Umbilical cord (tissue), 2 donors: Measurements from ENCODE around the gene KIAA1328. TPM values are rescaled to one million over a fixed set of nuclear protein-coding genes. Genes with fewer than 3 reads are reported as not detected.
"Not testable (repeated sequence)": the region's sequence is repeated elsewhere in the genome, so short reads cannot be mapped to it uniquely, and the experiment has no call there.

ENCODE experiments used
- DNase-seq: peaks from one replicate; pipeline ENCODE4 v3.0.0-alpha.2; 2015; ENCODE audit warnings: low spot score
- total RNA-seq: library from RNA; depleted of rRNA; stranded (reverse); fragments of >200 nt; gene quantifications from one replicate; pipeline ENCODE4 v1.2.3, GENCODE V29; 2014; ENCODE audit warnings: low replicate concordance; ENCODE audit not compliant: insufficient read depth

Gene KIAA1328
- total RNA-seq, 1 donor from 2014 or later, result 33.9 TPM

DNA sequence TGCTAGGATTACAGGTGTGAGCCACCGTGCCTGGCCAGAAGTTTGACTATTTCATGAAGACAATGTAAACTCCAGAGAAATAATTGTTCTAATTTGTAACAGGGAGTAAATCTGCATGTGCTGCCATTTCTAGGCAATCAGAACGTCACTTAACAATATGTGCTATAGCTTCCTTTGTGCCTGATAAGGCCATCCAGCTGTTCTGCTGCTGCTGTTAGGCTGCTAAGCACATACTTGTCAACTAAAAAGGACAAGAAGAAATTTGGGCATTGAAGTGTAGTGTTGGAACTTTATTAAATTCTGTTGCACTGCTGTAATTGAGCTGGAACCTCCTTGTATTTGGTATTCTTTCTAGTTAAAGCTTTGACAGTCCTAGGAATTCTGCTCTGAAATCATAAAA lies 57.1 kb downstream of the KIAA1328 start:
- DNase-seq, result no peak

DNA sequence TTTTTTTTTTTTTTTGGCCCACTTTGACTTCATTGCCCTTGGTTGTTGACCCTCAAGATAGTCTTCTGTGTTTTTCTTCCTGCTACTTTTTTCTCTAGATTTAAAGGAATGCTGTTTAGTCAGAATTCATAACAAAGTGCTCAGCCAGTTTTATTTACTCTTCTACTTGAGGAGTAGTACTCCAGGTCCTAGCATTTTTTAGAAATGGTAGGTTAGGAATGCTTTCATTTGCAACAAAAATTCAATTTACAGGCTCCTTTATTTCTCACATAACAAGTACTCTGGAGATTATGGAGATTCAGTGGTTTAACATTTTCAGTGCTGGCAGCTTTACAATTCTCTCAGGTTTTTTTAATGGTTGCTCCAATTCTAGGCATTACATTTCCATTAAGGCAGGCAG lies 58.2 kb downstream of the KIAA1328 start:
- no peak for DNase-seq

DNA sequence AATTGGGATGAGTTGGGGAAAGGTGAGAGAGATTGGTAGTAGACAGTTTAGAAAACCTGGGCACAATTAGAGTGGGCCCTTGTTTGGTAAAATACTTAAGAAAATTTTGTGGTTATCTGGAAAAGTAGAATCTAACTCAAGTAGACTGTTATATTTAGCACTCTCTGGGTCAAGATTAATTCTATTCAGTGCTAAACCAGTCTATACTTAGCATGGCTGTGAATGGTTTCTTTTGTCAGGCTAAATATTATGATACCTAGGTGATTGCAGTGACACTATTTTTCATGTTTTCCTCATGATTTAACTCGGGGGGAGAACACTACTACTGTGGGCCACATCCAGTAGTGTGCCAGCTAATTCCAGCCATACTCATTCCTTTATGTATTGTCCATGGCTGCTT lies 58.9 kb downstream of the KIAA1328 start:
- DNase-seq, result no peak

DNA sequence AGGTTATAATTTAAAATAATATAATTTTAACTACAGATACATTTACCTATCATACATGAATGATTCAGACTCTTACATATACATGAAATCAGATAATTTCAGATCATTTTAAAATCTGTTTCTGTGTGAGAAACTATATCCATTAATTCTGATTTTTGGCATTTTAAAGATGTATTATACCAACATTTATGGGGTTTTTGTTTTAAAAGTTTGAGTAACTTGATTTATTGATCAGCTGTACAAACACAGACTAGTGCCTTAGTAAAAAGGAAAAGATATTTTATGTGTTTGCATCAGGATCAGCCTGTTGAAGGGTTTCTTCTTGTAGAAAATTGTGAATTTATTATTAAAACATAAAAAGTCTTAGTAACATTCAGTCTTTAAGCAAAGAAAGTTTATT lies 59.9 kb downstream of the KIAA1328 start:
- DNase-seq, result no peak

DNA sequence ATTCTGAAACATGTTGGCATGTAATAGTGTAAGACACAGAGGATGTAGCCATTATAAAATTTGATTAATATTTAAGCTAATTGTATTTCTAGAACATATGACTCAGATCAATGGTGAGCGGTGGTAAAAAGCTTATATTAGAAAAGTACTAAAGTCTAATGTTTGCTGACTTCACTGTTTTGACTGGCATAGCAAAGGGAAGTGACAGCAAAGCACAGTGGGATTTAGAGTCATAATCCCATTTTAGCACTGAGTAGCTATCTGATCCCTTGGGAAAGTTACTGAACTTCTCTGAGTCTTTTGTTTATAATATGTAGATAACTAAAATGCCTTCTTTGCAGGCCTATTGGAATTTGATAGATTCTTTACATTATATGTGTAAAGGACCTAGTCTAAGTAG lies 60.4 kb downstream of the KIAA1328 start:
- DNase-seq, result no peak

DNA sequence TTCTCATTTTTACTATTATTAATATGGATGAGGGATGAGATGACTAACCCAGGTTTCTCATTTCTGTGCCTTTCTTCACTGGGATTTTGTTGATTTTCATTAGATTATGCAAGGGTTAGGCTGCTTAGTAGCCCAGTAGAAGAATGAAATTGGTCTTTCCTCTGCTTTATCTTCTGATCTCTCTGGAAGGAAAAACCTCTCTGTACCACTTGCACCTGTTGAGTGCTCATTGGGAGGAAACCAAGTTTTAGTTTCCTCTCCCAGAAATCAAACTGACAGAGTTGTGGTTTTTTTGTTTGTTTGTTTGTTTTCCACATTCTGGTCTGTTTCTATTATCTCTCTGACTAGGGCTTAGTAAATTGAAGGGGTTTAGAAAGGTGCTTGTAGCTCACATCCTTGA lies 60.8 kb downstream of the KIAA1328 start:
- DNase-seq, result no peak

DNA sequence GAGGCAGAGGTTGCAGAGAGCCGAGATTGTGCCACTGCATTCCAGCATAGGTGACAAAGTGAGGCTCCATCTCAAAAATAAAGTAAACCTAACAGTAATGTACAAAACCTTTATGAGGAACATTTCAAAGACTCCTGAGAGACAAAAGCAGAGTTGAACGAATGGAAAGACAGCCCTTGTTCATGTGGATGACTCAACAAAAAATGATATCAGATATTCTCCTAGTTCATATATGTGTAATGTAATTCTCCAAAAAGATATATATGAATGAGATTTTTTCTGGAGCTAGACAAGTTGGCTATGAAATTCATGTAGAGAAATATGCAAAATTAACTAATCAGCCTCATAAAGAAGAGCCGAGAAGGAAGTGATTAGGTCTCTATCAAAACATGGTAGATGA lies 61.7 kb downstream of the KIAA1328 start:
- no peak for DNase-seq

DNA sequence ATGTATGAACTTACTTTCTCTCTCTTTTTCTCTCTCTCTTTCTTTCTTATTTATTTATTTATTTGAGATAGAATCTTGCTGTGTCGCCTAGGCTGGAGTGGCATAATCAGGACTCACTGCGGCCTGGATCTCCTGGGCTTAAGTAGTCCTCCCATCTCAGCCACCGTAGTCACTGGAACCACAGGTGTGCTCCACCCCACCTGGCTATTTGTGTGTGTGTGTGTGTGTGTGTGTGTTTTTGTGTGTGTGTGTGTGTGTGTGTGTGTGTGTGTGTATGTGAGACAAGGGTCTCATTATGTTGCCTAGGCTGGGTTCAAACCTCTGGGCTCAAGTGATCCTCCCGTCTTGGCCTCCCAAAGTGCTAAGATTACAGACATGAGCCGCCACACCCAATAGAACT lies 64.3 kb downstream of the KIAA1328 start:
- DNase-seq, result no peak

DNA sequence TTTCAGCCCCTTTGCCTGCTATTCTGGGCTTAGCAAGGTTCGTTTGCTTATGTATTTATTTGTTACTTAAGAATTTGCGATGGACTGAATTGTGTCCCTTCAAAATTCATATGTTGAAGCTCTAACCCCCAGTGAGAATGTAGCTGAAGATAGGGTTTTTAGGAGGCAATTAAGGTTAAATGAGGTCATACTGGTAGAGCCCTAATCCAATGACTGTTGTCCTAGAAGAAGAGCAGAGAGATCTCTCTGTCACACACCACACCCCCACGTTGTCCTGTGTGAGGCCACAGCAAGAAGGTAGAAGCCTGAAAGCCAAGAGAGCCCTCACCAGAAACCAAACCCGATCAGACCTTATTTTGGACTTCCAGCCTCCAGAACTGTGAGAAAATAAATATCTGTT lies 66.7 kb downstream of the KIAA1328 start:
- no peak for DNase-seq

DNA sequence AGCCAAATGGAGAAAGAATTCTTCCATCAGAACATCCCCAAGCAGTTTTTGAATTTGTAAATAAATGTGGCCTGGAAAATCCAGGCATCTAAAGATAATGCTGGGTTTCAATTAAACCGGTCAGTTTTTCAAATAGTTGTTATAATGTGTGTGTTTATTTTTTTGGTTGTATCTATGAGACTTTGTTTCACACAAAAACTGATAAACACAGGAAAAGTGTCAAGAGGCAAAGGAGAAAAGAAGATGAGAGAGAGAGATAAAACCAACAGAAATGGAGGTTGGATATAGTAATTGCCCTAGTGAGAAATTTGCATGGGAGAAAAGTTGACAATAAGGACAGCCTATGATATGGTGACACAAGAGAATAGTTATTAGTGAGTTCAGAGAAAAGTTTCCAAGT lies 68.3 kb downstream of the KIAA1328 start:
- no peak for DNase-seq

DNA sequence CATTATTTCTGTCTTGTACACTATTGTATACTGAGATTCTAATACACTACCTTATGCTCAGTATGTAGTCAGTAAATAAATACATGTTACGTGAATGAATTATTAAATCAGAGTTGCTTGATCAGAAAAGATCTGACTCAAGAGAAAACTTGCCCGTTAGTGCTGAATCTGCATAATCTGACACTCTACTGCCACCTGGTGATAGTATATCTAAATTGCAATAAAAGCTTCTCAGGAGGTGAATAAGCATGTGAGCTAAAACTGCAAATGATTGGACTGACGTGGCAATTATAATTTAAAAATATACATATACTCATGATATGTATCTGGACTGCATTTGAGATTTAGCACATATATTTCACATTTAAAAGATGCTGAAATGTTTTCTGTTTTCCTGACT lies 70.4 kb downstream of the KIAA1328 start:
- DNase-seq, result no peak

DNA sequence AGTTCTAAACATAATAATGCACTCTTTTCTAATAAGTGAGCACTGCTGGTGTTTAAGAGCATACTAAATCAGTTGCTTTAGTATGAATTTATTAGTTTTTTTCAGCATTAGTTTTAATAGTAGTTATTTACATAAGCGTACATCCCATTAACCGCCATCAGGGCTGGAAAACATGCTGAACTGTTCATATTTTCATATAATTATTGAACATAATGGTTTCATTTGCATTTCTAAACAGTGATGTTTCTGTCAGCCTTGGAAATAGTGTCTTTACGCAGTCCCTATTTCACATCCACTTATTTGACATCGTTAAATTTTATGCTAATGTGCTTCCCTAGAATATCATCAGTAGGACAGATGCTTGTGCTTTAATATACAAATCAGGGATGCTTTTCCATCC lies 71.5 kb downstream of the KIAA1328 start:
- DNase-seq, result no peak

DNA sequence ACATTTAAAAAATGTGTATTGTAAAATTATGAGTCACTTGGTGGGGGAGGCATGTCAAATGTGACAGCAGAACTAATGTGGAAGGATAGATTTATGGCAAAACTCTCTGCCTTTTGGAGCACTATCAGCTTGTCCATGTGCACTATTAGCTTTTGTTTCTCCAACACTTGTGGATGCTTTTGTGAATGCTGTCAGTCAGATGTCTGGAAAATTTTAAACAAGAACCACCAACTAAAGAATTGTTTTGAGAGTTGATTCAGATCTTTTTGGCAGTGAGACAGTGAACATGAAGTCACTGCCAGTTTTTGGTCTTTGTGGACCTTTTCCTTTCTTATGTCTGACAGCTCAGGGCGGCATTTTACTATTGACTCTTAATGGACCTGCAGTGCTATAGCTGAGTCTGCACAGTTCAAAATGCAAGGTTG lies 72.4 kb downstream of the KIAA1328 start:
- DNase-seq, result no peak

DNA sequence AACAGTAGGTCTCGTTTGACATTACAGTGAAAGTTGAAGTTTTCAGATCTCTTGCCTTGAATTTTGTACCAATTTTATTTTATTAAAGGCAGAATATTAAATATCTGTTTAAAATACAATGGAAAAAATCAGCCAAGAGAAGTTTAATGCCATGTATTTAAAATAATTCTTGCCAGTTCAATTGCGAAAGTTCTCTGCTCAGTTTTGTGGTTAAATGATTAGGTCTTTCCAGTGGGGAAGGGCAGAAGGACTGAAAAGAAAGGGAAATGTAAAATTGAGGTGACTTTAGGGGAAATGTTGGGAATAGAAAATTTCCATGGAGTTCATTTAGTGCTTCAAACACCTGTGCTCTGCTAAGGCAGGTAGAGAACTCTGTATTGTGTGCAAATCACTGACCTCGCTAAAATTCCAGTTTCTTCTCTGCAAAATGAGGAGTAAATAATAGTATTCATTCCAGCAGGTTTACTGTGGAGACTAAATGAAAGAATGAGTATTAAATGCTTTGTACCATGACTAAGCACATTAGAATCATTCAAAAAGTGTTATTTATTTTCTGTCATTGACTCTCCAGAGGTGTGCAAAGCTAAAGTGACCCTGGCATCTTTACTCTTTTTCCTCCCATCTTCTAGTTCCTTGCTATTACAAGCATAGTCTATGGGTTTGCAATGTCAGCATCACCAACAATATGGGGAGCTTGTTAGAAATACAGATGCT lies 74.4 kb downstream of the KIAA1328 start:
- no peak for DNase-seq

DNA sequence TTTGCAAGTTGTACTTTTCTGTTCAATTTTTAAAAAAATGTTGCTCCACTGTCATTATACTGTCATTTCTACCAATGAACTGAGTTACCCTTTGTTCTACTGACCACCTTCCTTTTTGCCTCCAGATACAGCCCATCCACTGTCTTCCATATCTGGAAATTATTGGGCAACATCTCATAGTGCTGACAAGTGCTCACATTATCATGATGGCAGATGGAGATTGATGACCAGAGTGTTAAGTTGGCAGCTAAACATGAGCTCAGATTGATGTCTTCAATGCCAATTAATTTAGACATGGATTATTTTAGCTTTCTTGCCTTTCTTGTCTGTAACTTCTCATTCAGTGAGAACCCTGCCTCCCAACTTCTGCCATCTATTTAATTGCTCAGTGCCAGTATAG lies 76.6 kb downstream of the KIAA1328 start:
- no peak for DNase-seq

DNA sequence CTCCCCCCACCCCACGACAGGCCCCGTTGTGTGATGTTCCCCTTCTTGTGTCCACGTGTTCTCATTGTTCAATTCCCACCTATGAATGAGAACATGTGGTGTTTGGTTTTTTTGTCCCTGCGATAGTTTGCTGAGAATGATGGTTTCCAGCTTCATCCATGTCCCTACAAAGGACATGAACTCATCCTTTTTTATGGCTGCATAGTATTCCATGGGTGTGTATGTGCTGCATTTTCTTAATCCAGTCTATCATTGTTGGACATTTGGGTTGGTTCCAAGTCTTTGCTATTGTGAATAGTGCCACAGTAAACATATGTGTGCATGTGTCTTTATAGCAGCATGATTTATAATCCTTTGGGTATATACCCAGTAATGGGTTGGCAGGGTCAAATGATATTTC lies 80.4 kb downstream of the KIAA1328 start:
- not testable (repeated sequence) for DNase-seq

DNA sequence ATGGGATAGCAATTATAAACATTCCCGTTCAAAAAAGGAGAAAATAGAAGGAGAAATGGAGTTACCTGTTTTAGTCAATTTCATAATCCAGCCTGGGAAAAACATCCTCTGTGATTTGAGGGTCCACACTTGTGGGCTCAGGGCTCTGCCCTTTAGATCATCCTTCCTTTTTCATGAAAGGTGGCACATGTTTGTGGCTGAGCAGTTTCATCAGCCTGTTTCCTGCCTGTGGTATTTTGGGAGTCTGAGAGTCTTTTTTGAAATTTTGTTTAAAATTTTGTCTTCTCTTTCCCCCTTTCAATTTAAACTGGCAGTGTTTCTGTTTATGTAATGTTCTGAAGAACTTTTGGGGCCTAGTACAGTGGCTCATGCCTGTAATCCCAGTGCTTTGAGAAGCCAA lies 84.0 kb downstream of the KIAA1328 start:
- no peak for DNase-seq

DNA sequence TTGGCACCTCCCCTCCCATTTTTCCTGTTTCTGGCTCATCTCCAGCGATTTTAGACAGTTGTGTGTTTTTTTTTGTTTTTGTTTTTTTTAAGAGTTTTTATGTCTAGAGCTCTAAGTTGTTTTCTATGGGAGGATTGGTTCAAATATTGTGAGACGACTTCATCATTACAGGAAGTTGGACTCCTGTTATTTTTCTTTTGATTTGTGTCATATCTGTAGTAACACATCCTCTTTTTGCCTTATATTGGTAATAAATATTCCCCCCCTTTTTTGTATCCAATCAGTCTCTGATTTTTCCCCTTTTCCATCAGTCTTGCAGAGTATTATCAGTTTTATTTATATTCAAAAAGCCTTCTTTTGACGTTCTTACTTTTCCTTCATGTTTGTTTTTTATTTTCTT lies 89.0 kb downstream of the KIAA1328 start:
- DNase-seq, result no peak

DNA sequence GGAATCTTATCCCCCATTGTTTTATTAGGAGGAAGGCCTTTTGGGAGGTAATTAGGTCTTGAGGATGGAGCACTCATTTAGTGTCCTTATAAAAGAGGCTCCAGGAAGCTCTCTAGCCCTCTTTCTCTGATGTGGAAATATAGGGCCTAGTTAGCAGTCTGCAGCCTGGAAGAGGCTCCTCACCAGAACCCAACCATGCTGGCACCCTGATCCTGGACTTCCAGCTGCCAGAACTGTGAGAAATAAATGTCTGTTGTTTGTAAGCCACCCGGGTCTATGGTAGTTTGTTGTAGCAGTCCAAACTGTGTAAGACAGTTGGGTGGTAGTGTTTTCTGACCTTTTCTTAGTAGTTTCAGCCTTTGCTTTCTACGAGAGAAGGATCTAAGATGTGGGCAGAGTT lies 100.7 kb downstream of the KIAA1328 start:
- DNase-seq, result no peak

DNA sequence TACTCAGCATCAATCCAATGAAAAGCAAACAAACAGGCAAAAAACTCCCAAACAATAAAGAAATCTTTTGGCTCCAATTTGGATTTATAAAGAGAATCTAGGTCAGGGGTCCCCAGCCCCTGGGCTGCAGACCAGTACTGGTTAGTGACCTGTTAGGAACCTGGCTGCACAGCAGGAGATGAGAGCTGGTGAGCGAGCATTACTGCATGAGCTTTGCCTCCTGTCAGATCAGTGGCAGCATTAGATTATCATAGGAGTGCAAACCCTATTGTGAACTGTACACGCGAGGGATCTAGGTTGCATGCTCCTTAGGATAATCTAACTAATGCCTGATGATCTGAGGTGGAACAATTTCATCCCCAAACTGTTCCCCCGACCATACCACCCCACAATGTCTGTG lies 102.2 kb downstream of the KIAA1328 start:
- no peak for DNase-seq

DNA sequence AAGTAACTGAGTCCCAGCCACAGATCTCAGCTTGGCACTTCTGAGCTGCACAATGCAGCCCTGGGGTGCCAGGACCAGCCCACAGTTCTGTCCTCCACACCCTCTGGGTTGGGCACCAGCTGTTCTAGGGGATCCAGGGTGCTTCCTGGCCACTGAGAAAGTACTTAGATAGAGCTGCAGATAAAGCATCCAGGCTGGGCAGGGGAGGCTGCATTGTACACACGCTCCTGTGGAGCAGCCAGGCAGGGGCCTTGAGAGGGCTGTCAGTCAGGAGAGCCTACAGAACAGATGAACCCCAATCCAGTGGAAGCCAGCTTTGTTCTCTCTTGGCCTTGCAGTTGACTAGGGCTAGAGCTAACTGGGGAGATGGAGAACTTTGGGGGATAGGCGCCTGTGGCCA lies 104.6 kb downstream of the KIAA1328 start:
- DNase-seq, result no peak

DNA sequence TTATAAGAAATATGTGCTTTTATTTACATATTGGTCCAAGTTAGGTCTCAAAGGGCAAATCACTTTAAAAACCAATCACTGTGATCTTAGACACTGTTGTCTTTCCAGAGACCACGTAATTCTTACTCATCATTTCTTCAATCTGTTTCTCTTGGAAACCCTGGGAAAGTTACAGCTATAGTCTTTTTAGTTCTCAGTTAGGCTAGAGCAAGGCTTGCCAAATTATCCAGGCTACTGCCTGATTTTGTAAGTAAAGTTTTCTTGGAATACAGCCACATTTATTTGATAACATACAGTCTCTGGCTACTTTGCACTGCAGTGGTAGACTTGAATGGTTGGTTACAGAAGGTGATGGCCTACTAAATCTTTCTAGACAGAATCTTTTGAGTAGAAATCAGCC lies 106.0 kb downstream of the KIAA1328 start:
- no peak for DNase-seq

DNA sequence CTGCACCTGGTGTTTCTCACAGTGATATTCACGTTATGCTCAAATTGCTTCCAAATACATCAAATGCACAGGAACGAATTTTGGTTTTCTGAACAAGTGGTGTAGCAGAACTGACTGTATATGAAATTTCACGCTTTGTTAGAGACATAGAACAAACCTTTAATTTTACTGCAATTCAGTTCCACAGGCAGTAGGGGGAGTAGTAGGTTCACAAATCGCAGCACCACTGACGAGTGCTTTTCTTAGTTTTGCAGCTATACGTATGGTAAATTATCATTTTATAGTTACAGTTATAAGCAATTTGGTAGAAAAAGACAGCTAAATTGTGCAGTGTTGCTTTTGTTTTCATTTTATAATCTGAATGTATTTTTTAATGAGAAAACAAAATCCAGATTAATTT lies 113.3 kb downstream of the KIAA1328 start:
- DNase-seq, result peak; percentile 4

DNA sequence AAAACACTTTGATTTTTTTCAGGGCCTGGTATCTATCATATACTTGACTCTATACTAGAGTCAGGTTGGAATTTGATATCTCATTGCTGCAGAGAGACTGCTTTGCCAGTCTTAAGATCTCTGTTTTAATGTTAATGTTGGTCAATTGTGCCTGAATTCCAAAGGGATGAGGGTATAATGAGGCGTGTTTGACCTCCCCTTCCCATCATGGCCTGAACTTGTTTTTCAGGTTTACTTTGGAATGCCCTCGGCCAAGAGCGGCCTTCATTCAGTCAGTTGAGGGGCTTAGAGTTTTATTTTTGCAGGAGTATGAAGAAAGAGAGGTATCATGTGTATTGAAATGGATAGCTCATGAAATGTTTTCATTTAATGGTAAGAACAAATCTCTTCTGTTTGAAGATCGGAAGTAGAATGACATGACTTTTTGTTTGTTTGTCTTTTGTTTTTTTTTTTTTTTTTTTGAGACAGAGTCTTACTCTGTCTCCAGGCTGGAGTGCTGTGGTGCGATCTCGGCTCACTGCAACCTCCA lies 119.0 kb downstream of the KIAA1328 start:
- DNase-seq, result peak; percentile 12
